Measurements from ENCODE around the gene TSPAN11.

Gene TSPAN11

GRCh38 chr12:30945443-30946164 lies 19.1 kb downstream of the TSPAN11 start:
- DNase-seq (ENCODE audit: extremely low spot score): no peak
- ChIA-PET POLR2A (no interaction called here), CTCF (interaction anchor here (1.2 kb wide), 1 partner anchor 10 kb away, joined by 6 read pairs; no protein-coding TSS in a partner anchor)
- no peak for TF ChIP-seq CTCF (IDR thresholded peaks at IDR 0.05; ENCODE audit: control extremely low read depth, extremely low read depth, low read depth, missing control alignments)

GRCh38 chr12:30952015-30952414 lies 25.5 kb downstream of the TSPAN11 start:
- POLR2A ChIA-PET: no interaction called here

GRCh38 chr12:30953257-30953656 lies 26.7 kb downstream of the TSPAN11 start:
- DNase-seq (ENCODE audit: extremely low spot score): no peak
- POLR2A ChIA-PET: interaction anchor here (0.5 kb wide), 1 partner anchor 373 kb away, joined by 3 read pairs; the partner anchor contains the start of gene SINHCAF
- CTCF ChIA-PET: no interaction called here
- TF ChIP-seq CTCF (IDR thresholded peaks at IDR 0.05; ENCODE audit: control extremely low read depth, extremely low read depth, low read depth, missing control alignments): no peak

More at GRCh38 chr12:30952015-30952414, 25.5 kb downstream of the TSPAN11 start:
- CTCF ChIA-PET: no interaction called here
- no peak for DNase-seq (ENCODE audit: extremely low spot score)
- no peak for TF ChIP-seq CTCF (IDR thresholded peaks at IDR 0.05; ENCODE audit: control extremely low read depth, extremely low read depth, low read depth, missing control alignments)

GRCh38 chr12:30953951-30954751 lies 27.6 kb downstream of the TSPAN11 start:
- ChIA-PET POLR2A (no interaction called here), CTCF (no interaction called here)
- no peak for TF ChIP-seq CTCF (IDR thresholded peaks at IDR 0.05; ENCODE audit: control extremely low read depth, extremely low read depth, low read depth, missing control alignments)
- DNase-seq (ENCODE audit: extremely low spot score): no peak

GRCh38 chr12:30955214-30955613 lies 28.7 kb downstream of the TSPAN11 start:
- no peak for TF ChIP-seq CTCF (IDR thresholded peaks at IDR 0.05; ENCODE audit: control extremely low read depth, extremely low read depth, low read depth, missing control alignments)
- ChIA-PET POLR2A (no interaction called here), CTCF (interaction anchor here (1.4 kb wide), 1 partner anchor 9 kb away, joined by 6 read pairs; no protein-coding TSS in a partner anchor)
- no peak for DNase-seq (ENCODE audit: extremely low spot score)

- TF ChIP-seq CTCF (IDR thresholded peaks at IDR 0.05; ENCODE audit: control extremely low read depth, extremely low read depth, low read depth, missing control alignments): no peak
- no peak for DNase-seq (ENCODE audit: extremely low spot score)
- POLR2A ChIA-PET: no interaction called here
- CTCF ChIA-PET: interaction anchor here (1.4 kb wide), 1 partner anchor 21 kb away, joined by 3 read pairs; no protein-coding TSS in a partner anchor
These were observed 32.7 kb downstream of the TSPAN11 start for GRCh38 chr12:30959110-30959710.
